H9 (cell line): ENCODE data around the gene ORM2. TPM values are rescaled to one million over a fixed set of nuclear protein-coding genes. Genes with fewer than 3 reads are reported as not detected.

Experiments
- DNase-seq: peaks from one replicate; pipeline ENCODE4 v3.0.0-alpha.2; 2017
- H2AFZ ChIP-seq: one replicate; pipeline ENCODE4 v1.6.1; 2013; ENCODE audit warnings: mild to moderate bottlenecking, low read length, control low read depth, moderate library complexity
- H2AK5ac ChIP-seq: 2 replicates; pipeline ENCODE4 v1.6.1; 2013; ENCODE audit warnings: low read length, control low read depth, mixed read lengths; ENCODE audit not compliant: insufficient read length
- H2BK120ac ChIP-seq: one replicate; pipeline ENCODE4 v1.6.1; 2013; ENCODE audit warnings: low read depth, mild to moderate bottlenecking, low read length, control low read depth, inconsistent platforms; ENCODE audit not compliant: poor library complexity, severe bottlenecking
- H2BK12ac ChIP-seq: 2 replicates; pipeline ENCODE4 v1.6.1; 2013; ENCODE audit warnings: low read length, control low read depth, mixed read lengths, low read depth; ENCODE audit not compliant: insufficient read length
- H2BK15ac ChIP-seq: 2 replicates; pipeline ENCODE4 v1.6.1; 2013; ENCODE audit warnings: low read depth, low read length, control low read depth
- H2BK20ac ChIP-seq: one replicate; pipeline ENCODE4 v1.6.1; 2013; ENCODE audit warnings: low read depth, mild to moderate bottlenecking, low read length, control low read depth, inconsistent platforms; ENCODE audit not compliant: poor library complexity, severe bottlenecking
- H2BK5ac ChIP-seq: 2 replicates; pipeline ENCODE4 v1.6.1; 2013; ENCODE audit warnings: low read length, control low read depth, mixed read lengths; ENCODE audit not compliant: insufficient read length
- H3K14ac ChIP-seq: 2 replicates; pipeline ENCODE4 v1.6.1; 2013; ENCODE audit warnings: low read length, control low read depth; ENCODE audit not compliant: insufficient read depth
- H3K18ac ChIP-seq: 2 replicates; pipeline ENCODE4 v1.6.1; 2013; ENCODE audit warnings: low read depth, mild to moderate bottlenecking, mixed read lengths, low read length, control low read depth; ENCODE audit not compliant: insufficient read length
- H3K23ac ChIP-seq: 2 replicates; pipeline ENCODE4 v1.6.1; 2013; ENCODE audit warnings: low read length, control low read depth, mixed read lengths, low read depth; ENCODE audit not compliant: insufficient read length
- H3K23me2 ChIP-seq: 2 replicates; pipeline ENCODE4 v1.6.1; 2013; ENCODE audit warnings: low read depth, mild to moderate bottlenecking, mixed read lengths, low read length, control low read depth; ENCODE audit not compliant: insufficient read length, poor library complexity, severe bottlenecking
- H3K27ac ChIP-seq: 2 replicates; pipeline ENCODE4 v1.5.1; 2013; ENCODE audit warnings: low read length, control low read depth, mixed read lengths, low read depth; ENCODE audit not compliant: insufficient read length
- H3K27me3 ChIP-seq: 2 replicates; pipeline ENCODE4 v1.6.1; 2013; ENCODE audit warnings: low read length, control low read depth, inconsistent platforms; ENCODE audit not compliant: insufficient read depth
- H3K4ac ChIP-seq: 2 replicates; pipeline ENCODE4 v1.6.1; 2013; ENCODE audit warnings: low read depth, mild to moderate bottlenecking, control low read depth, inconsistent platforms, low read length, moderate library complexity
- H3K4me1 ChIP-seq: 2 replicates; pipeline ENCODE4 v1.6.1; 2013; ENCODE audit warnings: low read length, control low read depth, inconsistent platforms; ENCODE audit not compliant: insufficient read depth
- H3K4me2 ChIP-seq: 2 replicates; pipeline ENCODE4 v1.6.1; 2013; ENCODE audit warnings: low read length, control low read depth, mixed read lengths; ENCODE audit not compliant: insufficient read length, insufficient read depth
- H3K56ac ChIP-seq: 2 replicates; pipeline ENCODE4 v1.6.1; 2013; ENCODE audit warnings: low read depth, mild to moderate bottlenecking, mixed read lengths, low read length, control low read depth; ENCODE audit not compliant: insufficient read length
- H3K79me1 ChIP-seq: 2 replicates; pipeline ENCODE4 v1.6.1; 2013; ENCODE audit warnings: low read depth, mild to moderate bottlenecking, moderate library complexity, low read length, control low read depth, inconsistent platforms; ENCODE audit not compliant: insufficient read depth, poor library complexity, severe bottlenecking
- H3K79me2 ChIP-seq: 2 replicates; pipeline ENCODE4 v1.6.1; 2013; ENCODE audit warnings: low read length, control low read depth, inconsistent platforms; ENCODE audit not compliant: insufficient read depth
- H3K9ac ChIP-seq: 2 replicates; pipeline ENCODE4 v1.6.1; 2013; ENCODE audit warnings: low read length, control low read depth, mixed read lengths; ENCODE audit not compliant: insufficient read length; ENCODE audit errors: extremely low read depth
- H3K9me3 ChIP-seq: one replicate; pipeline ENCODE4 v1.6.1; 2013; ENCODE audit warnings: low read depth, low read length, inconsistent platforms; ENCODE audit not compliant: control insufficient read depth
- H3T11ph ChIP-seq: one replicate; pipeline ENCODE4 v1.6.1; 2013; ENCODE audit warnings: mild to moderate bottlenecking, low read length, control low read depth, inconsistent platforms
- H4K20me1 ChIP-seq: one replicate; pipeline ENCODE4 v1.6.1; 2013; ENCODE audit not compliant: control insufficient read depth, insufficient read length, insufficient read depth
- H4K5ac ChIP-seq: 2 replicates; pipeline ENCODE4 v1.6.1; 2013; ENCODE audit warnings: low read depth, mild to moderate bottlenecking, mixed read lengths, low read length, control low read depth; ENCODE audit not compliant: insufficient read length
- H4K8ac ChIP-seq: replicated peaks from 2 replicates; pipeline ENCODE4 v1.6.1; 2013; ENCODE audit warnings: low read length, control low read depth, mixed read lengths, low read depth; ENCODE audit not compliant: insufficient read length
- H4K91ac ChIP-seq: 2 replicates; pipeline ENCODE4 v1.6.1; 2013; ENCODE audit warnings: low read depth, mild to moderate bottlenecking, moderate library complexity, mixed read lengths, low read length, control low read depth; ENCODE audit not compliant: insufficient read length
- H3K27ac Mint-ChIP-seq, 3 experiments: 2 replicates in 2 of 3; 3 replicates in 1 of 3; pipeline ENCODE4 v1.8.0; 2020 to 2021; ENCODE audit warnings: mixed read lengths in 3 of 3, mild to moderate bottlenecking in 1 of 3, moderate library complexity in 1 of 3
- H3K27me3 Mint-ChIP-seq: 2 replicates; pipeline ENCODE4 v1.8.0; 2021; ENCODE audit warnings: low read depth, mild to moderate bottlenecking, moderate library complexity, mixed read lengths
- H3K36me3 Mint-ChIP-seq, 3 experiments: 2 replicates in 2 of 3; 3 replicates in 1 of 3; pipeline ENCODE4 v1.8.0; 2020 to 2021; ENCODE audit warnings: low read depth in 3 of 3, mixed read lengths in 3 of 3; ENCODE audit not compliant: insufficient read depth in 1 of 3
- H3K4me1 Mint-ChIP-seq, 2 experiments: 2 replicates each; pipeline ENCODE4 v1.8.0; 2020; ENCODE audit warnings: mixed read lengths in 2 of 2
- H3K4me3 Mint-ChIP-seq, 2 experiments: 2 replicates in 1 of 2; 3 replicates in 1 of 2; pipeline ENCODE4 v1.8.0; 2020 to 2021; ENCODE audit warnings: mild to moderate bottlenecking in 2 of 2, mixed read lengths in 2 of 2, moderate library complexity in 1 of 2
- H3K9me3 Mint-ChIP-seq, 2 experiments: 2 replicates in 1 of 2; 3 replicates in 1 of 2; pipeline ENCODE4 v1.8.0; 2020; ENCODE audit warnings: mild to moderate bottlenecking in 2 of 2, mixed read lengths in 2 of 2, moderate library complexity in 1 of 2
- CTCF ChIP-seq: fragments of 200-600 bp; sonication (generic); conservative IDR thresholded peaks from 3 replicates; pipeline ENCODE4 v1.8.0; 2021; ENCODE audit warnings: antibody characterized with exemption, mild to moderate bottlenecking
- WGBS: extraction: QIAGEN DNeasy Blood & Tissue Kit; methylation state at CpG from one replicate; pipeline ENCODE4 v1.1.7; 2013; ENCODE audit warnings: missing lambda C conversion rate, low lambda C conversion rate, mixed read lengths; ENCODE audit not compliant: insufficient read length; ENCODE audit errors: extremely low coverage; 5-methylcytosine and 5-hydroxymethylcytosine counted together
- total RNA-seq: library from RNA; stranded (reverse); gene quantifications from 2 replicates; pipeline ENCODE4 v1.2.1, GENCODE V29; 2021

Gene ORM2
- total RNA-seq, 1 experiment from 2014 or later, result 1.2 TPM

DNA sequence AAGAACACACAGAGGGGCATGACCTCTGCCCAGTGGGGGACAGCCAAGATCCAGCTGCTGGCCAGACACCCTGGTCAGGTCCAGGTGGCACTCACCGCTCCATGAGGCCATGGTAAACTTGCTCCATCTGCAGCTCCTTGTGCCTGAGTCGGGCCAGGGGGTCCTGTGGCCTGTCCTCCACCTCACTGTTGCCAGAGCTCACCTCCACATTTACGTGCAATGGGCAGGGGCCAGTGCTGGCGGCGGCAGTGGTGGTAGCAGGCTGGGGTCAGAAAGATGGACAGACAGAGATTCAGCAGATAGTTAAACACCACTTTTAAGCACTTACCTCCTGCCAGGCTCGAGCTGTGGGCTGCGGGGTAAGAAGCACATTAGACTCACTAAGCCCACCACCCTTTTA lies 30.1 kb downstream of the ORM2 start:
- no peak overlapping the region for H2BK120ac ChIP-seq
- TF ChIP-seq CTCF, result no peak
- peaks cover 44 to 73% (median 71%) of the 10 kb centered on the region in 3 experiments for H3K36me3 Mint-ChIP-seq
- H3K23me2 ChIP-seq, result no peaks in the 10 kb centered on the region
- H3K79me2 ChIP-seq, result no peaks in the 10 kb centered on the region
- H2BK20ac ChIP-seq, result no peak overlapping the region
- no peak overlapping the region for H4K5ac ChIP-seq
- no peak overlapping the region for H3K4ac ChIP-seq
- H3K4me1 ChIP-seq, result no peaks in the 10 kb centered on the region
- no peaks in the 10 kb centered on the region for H3K79me1 ChIP-seq
- no peak overlapping the region for H2BK15ac ChIP-seq
- no peak overlapping the region for H3K4me2 ChIP-seq
- H3K9me3 Mint-ChIP-seq, result no peaks in the 10 kb centered on the region
- no peak overlapping the region for H4K8ac ChIP-seq
- H3K23ac ChIP-seq, result no peak overlapping the region
- H2BK12ac ChIP-seq, result no peak overlapping the region
- H3K18ac ChIP-seq, result no peak overlapping the region
- H3K27me3 Mint-ChIP-seq, result no peaks in the 10 kb centered on the region
- no peak for DNase-seq
- H3K27ac ChIP-seq, result no peak overlapping the region
- H3T11ph ChIP-seq, result no peak overlapping the region
- no peak overlapping the region for H2AK5ac ChIP-seq
- no peak overlapping the region for H3K56ac ChIP-seq
- no peak overlapping the region for H2BK5ac ChIP-seq
- H3K9ac ChIP-seq, result no peak overlapping the region
- no peak overlapping the region for H2AFZ ChIP-seq
- H3K14ac ChIP-seq, result no peak overlapping the region
- no peaks in the 10 kb centered on the region for H3K4me1 Mint-ChIP-seq
- H3K4me3 Mint-ChIP-seq, result no peak overlapping the region
- H3K9me3 ChIP-seq, result no peaks in the 10 kb centered on the region
- no CpG with 5 or more reads among the region's 7 CpGs for WGBS
- H4K20me1 ChIP-seq, result peaks cover 2% of the 10 kb centered on the region
- no peaks in the 10 kb centered on the region for H3K27me3 ChIP-seq
- no peak overlapping the region for H4K91ac ChIP-seq
- 0 out of 7 replicates have a peak overlapping the region, but pooled peaks of 1 of the 3 experiments have one; percentile 8 for H3K27ac Mint-ChIP-seq
